H9 (cell line): Measurements from ENCODE around the gene MXI1. TPM values are rescaled to one million over a fixed set of nuclear protein-coding genes. Genes with fewer than 3 reads are reported as not detected.
A peak's percentile ranks its signal among the peaks of the same experiment; 100 is the strongest.

Source experiments
- DNase-seq: peaks from one replicate; pipeline ENCODE4 v3.0.0-alpha.2; 2017
- H2AFZ ChIP-seq: one replicate; pipeline ENCODE4 v1.6.1; 2013; ENCODE audit warnings: mild to moderate bottlenecking, low read length, control low read depth, moderate library complexity
- H2AK5ac ChIP-seq: 2 replicates; pipeline ENCODE4 v1.6.1; 2013; ENCODE audit warnings: low read length, control low read depth, mixed read lengths; ENCODE audit not compliant: insufficient read length
- H2BK120ac ChIP-seq: one replicate; pipeline ENCODE4 v1.6.1; 2013; ENCODE audit warnings: low read depth, mild to moderate bottlenecking, low read length, control low read depth, inconsistent platforms; ENCODE audit not compliant: poor library complexity, severe bottlenecking
- H2BK12ac ChIP-seq: 2 replicates; pipeline ENCODE4 v1.6.1; 2013; ENCODE audit warnings: low read length, control low read depth, mixed read lengths, low read depth; ENCODE audit not compliant: insufficient read length
- H2BK15ac ChIP-seq: 2 replicates; pipeline ENCODE4 v1.6.1; 2013; ENCODE audit warnings: low read depth, low read length, control low read depth
- H2BK20ac ChIP-seq: one replicate; pipeline ENCODE4 v1.6.1; 2013; ENCODE audit warnings: low read depth, mild to moderate bottlenecking, low read length, control low read depth, inconsistent platforms; ENCODE audit not compliant: poor library complexity, severe bottlenecking
- H2BK5ac ChIP-seq: 2 replicates; pipeline ENCODE4 v1.6.1; 2013; ENCODE audit warnings: low read length, control low read depth, mixed read lengths; ENCODE audit not compliant: insufficient read length
- H3K14ac ChIP-seq: 2 replicates; pipeline ENCODE4 v1.6.1; 2013; ENCODE audit warnings: low read length, control low read depth; ENCODE audit not compliant: insufficient read depth
- H3K18ac ChIP-seq: 2 replicates; pipeline ENCODE4 v1.6.1; 2013; ENCODE audit warnings: low read depth, mild to moderate bottlenecking, mixed read lengths, low read length, control low read depth; ENCODE audit not compliant: insufficient read length
- H3K23ac ChIP-seq: 2 replicates; pipeline ENCODE4 v1.6.1; 2013; ENCODE audit warnings: low read length, control low read depth, mixed read lengths, low read depth; ENCODE audit not compliant: insufficient read length
- H3K23me2 ChIP-seq: 2 replicates; pipeline ENCODE4 v1.6.1; 2013; ENCODE audit warnings: low read depth, mild to moderate bottlenecking, mixed read lengths, low read length, control low read depth; ENCODE audit not compliant: insufficient read length, poor library complexity, severe bottlenecking
- H3K27ac ChIP-seq: 2 replicates; pipeline ENCODE4 v1.5.1; 2013; ENCODE audit warnings: low read length, control low read depth, mixed read lengths, low read depth; ENCODE audit not compliant: insufficient read length
- H3K27me3 ChIP-seq: 2 replicates; pipeline ENCODE4 v1.6.1; 2013; ENCODE audit warnings: low read length, control low read depth, inconsistent platforms; ENCODE audit not compliant: insufficient read depth
- H3K4ac ChIP-seq: 2 replicates; pipeline ENCODE4 v1.6.1; 2013; ENCODE audit warnings: low read depth, mild to moderate bottlenecking, control low read depth, inconsistent platforms, low read length, moderate library complexity
- H3K4me1 ChIP-seq: 2 replicates; pipeline ENCODE4 v1.6.1; 2013; ENCODE audit warnings: low read length, control low read depth, inconsistent platforms; ENCODE audit not compliant: insufficient read depth
- H3K4me2 ChIP-seq: 2 replicates; pipeline ENCODE4 v1.6.1; 2013; ENCODE audit warnings: low read length, control low read depth, mixed read lengths; ENCODE audit not compliant: insufficient read length, insufficient read depth
- H3K56ac ChIP-seq: 2 replicates; pipeline ENCODE4 v1.6.1; 2013; ENCODE audit warnings: low read depth, mild to moderate bottlenecking, mixed read lengths, low read length, control low read depth; ENCODE audit not compliant: insufficient read length
- H3K79me1 ChIP-seq: 2 replicates; pipeline ENCODE4 v1.6.1; 2013; ENCODE audit warnings: low read depth, mild to moderate bottlenecking, moderate library complexity, low read length, control low read depth, inconsistent platforms; ENCODE audit not compliant: insufficient read depth, poor library complexity, severe bottlenecking
- H3K79me2 ChIP-seq: 2 replicates; pipeline ENCODE4 v1.6.1; 2013; ENCODE audit warnings: low read length, control low read depth, inconsistent platforms; ENCODE audit not compliant: insufficient read depth
- H3K9ac ChIP-seq: 2 replicates; pipeline ENCODE4 v1.6.1; 2013; ENCODE audit warnings: low read length, control low read depth, mixed read lengths; ENCODE audit not compliant: insufficient read length; ENCODE audit errors: extremely low read depth
- H3K9me3 ChIP-seq: one replicate; pipeline ENCODE4 v1.6.1; 2013; ENCODE audit warnings: low read depth, low read length, inconsistent platforms; ENCODE audit not compliant: control insufficient read depth
- H3T11ph ChIP-seq: one replicate; pipeline ENCODE4 v1.6.1; 2013; ENCODE audit warnings: mild to moderate bottlenecking, low read length, control low read depth, inconsistent platforms
- H4K20me1 ChIP-seq: one replicate; pipeline ENCODE4 v1.6.1; 2013; ENCODE audit not compliant: control insufficient read depth, insufficient read length, insufficient read depth
- H4K5ac ChIP-seq: 2 replicates; pipeline ENCODE4 v1.6.1; 2013; ENCODE audit warnings: low read depth, mild to moderate bottlenecking, mixed read lengths, low read length, control low read depth; ENCODE audit not compliant: insufficient read length
- H4K8ac ChIP-seq: replicated peaks from 2 replicates; pipeline ENCODE4 v1.6.1; 2013; ENCODE audit warnings: low read length, control low read depth, mixed read lengths, low read depth; ENCODE audit not compliant: insufficient read length
- H4K91ac ChIP-seq: 2 replicates; pipeline ENCODE4 v1.6.1; 2013; ENCODE audit warnings: low read depth, mild to moderate bottlenecking, moderate library complexity, mixed read lengths, low read length, control low read depth; ENCODE audit not compliant: insufficient read length
- H3K27ac Mint-ChIP-seq, 3 experiments: 2 replicates in 2 of 3; 3 replicates in 1 of 3; pipeline ENCODE4 v1.8.0; 2020 to 2021; ENCODE audit warnings: mixed read lengths in 3 of 3, mild to moderate bottlenecking in 1 of 3, moderate library complexity in 1 of 3
- H3K27me3 Mint-ChIP-seq: 2 replicates; pipeline ENCODE4 v1.8.0; 2021; ENCODE audit warnings: low read depth, mild to moderate bottlenecking, moderate library complexity, mixed read lengths
- H3K36me3 Mint-ChIP-seq, 3 experiments: 2 replicates in 2 of 3; 3 replicates in 1 of 3; pipeline ENCODE4 v1.8.0; 2020 to 2021; ENCODE audit warnings: low read depth in 3 of 3, mixed read lengths in 3 of 3; ENCODE audit not compliant: insufficient read depth in 1 of 3
- H3K4me1 Mint-ChIP-seq, 2 experiments: 2 replicates each; pipeline ENCODE4 v1.8.0; 2020; ENCODE audit warnings: mixed read lengths in 2 of 2
- H3K4me3 Mint-ChIP-seq, 2 experiments: 2 replicates in 1 of 2; 3 replicates in 1 of 2; pipeline ENCODE4 v1.8.0; 2020 to 2021; ENCODE audit warnings: mild to moderate bottlenecking in 2 of 2, mixed read lengths in 2 of 2, moderate library complexity in 1 of 2
- H3K9me3 Mint-ChIP-seq, 2 experiments: 2 replicates in 1 of 2; 3 replicates in 1 of 2; pipeline ENCODE4 v1.8.0; 2020; ENCODE audit warnings: mild to moderate bottlenecking in 2 of 2, mixed read lengths in 2 of 2, moderate library complexity in 1 of 2
- WGBS: extraction: QIAGEN DNeasy Blood & Tissue Kit; methylation state at CpG from one replicate; pipeline ENCODE4 v1.1.7; 2013; ENCODE audit warnings: missing lambda C conversion rate, low lambda C conversion rate, mixed read lengths; ENCODE audit not compliant: insufficient read length; ENCODE audit errors: extremely low coverage; 5-methylcytosine and 5-hydroxymethylcytosine counted together
- total RNA-seq: library from RNA; stranded (reverse); gene quantifications from 2 replicates; pipeline ENCODE4 v1.2.1, GENCODE V29; 2021
- TF ChIP-seq, protein P1 (sequence below): fragments of 200-600 bp; sonication (generic); conservative IDR thresholded peaks from 3 replicates; pipeline ENCODE4 v1.8.0; 2021; ENCODE audit warnings: antibody characterized with exemption, mild to moderate bottlenecking

MXI1 gene
- total RNA-seq, 1 experiment from 2014 or later, result 5.6 TPM

DNA sequence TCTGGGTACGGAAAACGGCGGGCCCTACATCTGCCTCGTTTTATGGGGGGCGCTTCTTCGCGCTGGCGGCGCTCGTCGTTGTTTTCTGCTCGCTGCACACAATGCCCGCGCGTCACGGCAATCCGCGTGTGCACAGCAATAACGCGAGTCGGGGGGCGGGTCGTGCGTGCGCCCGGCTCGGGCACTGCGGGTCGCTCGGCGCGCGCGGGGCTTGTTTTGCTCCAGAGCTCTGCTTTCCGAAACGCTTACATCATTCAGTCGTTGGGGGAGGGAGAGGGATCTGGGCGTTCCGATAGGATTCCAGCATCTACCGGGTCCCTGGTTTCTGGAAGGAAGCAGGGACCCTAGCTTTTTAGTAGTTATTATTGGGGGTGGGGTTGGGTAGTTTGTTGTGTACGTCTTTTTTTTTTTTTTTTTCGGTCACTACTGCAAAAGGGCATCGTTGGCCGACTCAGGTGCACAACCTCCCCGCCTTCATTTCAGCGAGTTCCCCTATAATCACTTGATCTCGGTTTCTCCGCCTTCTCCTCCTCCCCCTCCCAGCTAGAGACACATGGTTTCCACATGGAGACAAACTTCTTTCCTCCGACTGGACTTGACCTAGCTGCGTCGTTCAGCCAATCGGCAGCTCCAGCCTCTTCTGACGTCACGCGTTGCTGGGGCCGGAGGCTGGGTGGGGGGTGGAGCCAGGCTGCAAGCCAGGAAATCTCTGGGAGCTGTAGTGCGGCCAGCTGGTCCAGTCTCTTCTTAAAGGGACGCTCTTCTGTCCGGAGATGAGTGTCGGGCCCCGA lies 3.5 kb downstream of the MXI1 start:
- Mint-ChIP-seq H3K36me3 (no peaks in the 10 kb centered on the region; a peak in 1 of 7 replicates), H3K4me3 (peak overlapping the region; percentile 78 to 91), H3K27me3 (peaks cover 92% of the 10 kb centered on the region), H3K9me3 (peaks cover 0 to 2% of the 10 kb centered on the region in 2 experiments; a peak in 3 of 5 replicates), H3K4me1 (peaks cover 39 to 45% of the 10 kb centered on the region in 2 experiments), H3K27ac (peak overlapping the region; percentile 86 to 93 (median 88); a peak in 6 of 7 replicates)
- Histone ChIP-seq H4K91ac (no peak overlapping the region), H3K4ac (no peak overlapping the region; the same call in 1 of the 2 replicates), H3T11ph (no peak overlapping the region), H3K56ac (no peak overlapping the region), H4K20me1 (no peaks in the 10 kb centered on the region), H3K79me1 (no peaks in the 10 kb centered on the region), H4K5ac (no peak overlapping the region), H3K9ac (peak overlapping the region; percentile 62), H2AFZ (no peak overlapping the region), H2BK20ac (no peak overlapping the region), H3K14ac (peak overlapping the region; percentile 72), H2BK120ac (peak overlapping the region; percentile 70), H2AK5ac (no peak overlapping the region), H2BK12ac (peak overlapping the region; percentile 76), H3K27me3 (peaks cover 28% of the 10 kb centered on the region), H3K9me3 (no peaks in the 10 kb centered on the region), H3K27ac (no peak overlapping the region), H3K79me2 (no peaks in the 10 kb centered on the region), H2BK15ac (no peak overlapping the region), H3K4me2 (peak overlapping the region; percentile 92), H4K8ac (no peak overlapping the region), H2BK5ac (no peak overlapping the region), H3K23me2 (peaks cover 30% of the 10 kb centered on the region), H3K4me1 (no peaks in the 10 kb centered on the region; the same call in 1 of the 2 replicates), H3K23ac (no peak overlapping the region), H3K18ac (peak overlapping the region; percentile 96)
- no CpG with 5 or more reads among the region's 61 CpGs for WGBS
- peak; percentile 99 for DNase-seq
- TF ChIP-seq, protein P1, sequence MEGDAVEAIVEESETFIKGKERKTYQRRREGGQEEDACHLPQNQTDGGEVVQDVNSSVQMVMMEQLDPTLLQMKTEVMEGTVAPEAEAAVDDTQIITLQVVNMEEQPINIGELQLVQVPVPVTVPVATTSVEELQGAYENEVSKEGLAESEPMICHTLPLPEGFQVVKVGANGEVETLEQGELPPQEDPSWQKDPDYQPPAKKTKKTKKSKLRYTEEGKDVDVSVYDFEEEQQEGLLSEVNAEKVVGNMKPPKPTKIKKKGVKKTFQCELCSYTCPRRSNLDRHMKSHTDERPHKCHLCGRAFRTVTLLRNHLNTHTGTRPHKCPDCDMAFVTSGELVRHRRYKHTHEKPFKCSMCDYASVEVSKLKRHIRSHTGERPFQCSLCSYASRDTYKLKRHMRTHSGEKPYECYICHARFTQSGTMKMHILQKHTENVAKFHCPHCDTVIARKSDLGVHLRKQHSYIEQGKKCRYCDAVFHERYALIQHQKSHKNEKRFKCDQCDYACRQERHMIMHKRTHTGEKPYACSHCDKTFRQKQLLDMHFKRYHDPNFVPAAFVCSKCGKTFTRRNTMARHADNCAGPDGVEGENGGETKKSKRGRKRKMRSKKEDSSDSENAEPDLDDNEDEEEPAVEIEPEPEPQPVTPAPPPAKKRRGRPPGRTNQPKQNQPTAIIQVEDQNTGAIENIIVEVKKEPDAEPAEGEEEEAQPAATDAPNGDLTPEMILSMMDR, result no peak
